Ovary (tissue), 9 donors: ENCODE results near the gene FAM50A. TPM values are rescaled to one million over a fixed set of nuclear protein-coding genes. Genes with fewer than 3 reads are reported as not detected.

Experiments
- DNase-seq, 5 donors: peaks; one replicate each; pipeline ENCODE4 v3.0.0-alpha.2; 2019 to 2020
- H3K27ac ChIP-seq, 2 donors: fragments of 200-600 bp; one replicate each; pipeline versions ENCODE4 v1.5.1 to v1.8.0; 2019 to 2022
- H3K27me3 ChIP-seq: fragments of 200-600 bp; one replicate; pipeline ENCODE4 v1.8.0; 2022
- H3K36me3 ChIP-seq: fragments of 200-600 bp; sonication (generic); one replicate; pipeline ENCODE4 v1.5.1; 2019
- H3K4me1 ChIP-seq: one replicate; pipeline ENCODE4 v1.8.1; 2013; ENCODE audit warnings: mild to moderate bottlenecking, moderate library complexity; ENCODE audit not compliant: insufficient read depth
- H3K4me3 ChIP-seq: fragments of 200-600 bp; sonication (generic); one replicate; pipeline ENCODE4 v1.5.1; 2017
- H3K9me3 ChIP-seq, 2 donors: fragments of 200-600 bp in 1 of 2; sonication (generic) in 1 of 2; one replicate each; pipeline versions ENCODE4 v1.5.1 to v1.8.1; 2013 to 2019; ENCODE audit warnings: mild to moderate bottlenecking in 1 of 2, moderate library complexity in 1 of 2
- CTCF ChIP-seq, 3 donors: fragments of 450-650 bp in 2 of 3; fragments of 200-600 bp in 1 of 3; IDR thresholded peaks; one replicate each; pipeline versions ENCODE4 v1.5.1 to v1.8.0; 2016 to 2022; ENCODE audit warnings: antibody characterized with exemption in 3 of 3, mild to moderate bottlenecking in 1 of 3
- EP300 ChIP-seq: sonication (generic); formaldehyde crosslinking; IDR thresholded peaks from one replicate; pipeline ENCODE4 v1.6.1; 2017; ENCODE audit warnings: antibody characterized with exemption
- POLR2A ChIP-seq: fragments of 450-650 bp; IDR thresholded peaks from one replicate; pipeline ENCODE4 v1.6.1; 2017; ENCODE audit warnings: antibody characterized with exemption, mild to moderate bottlenecking, moderate library complexity
- WGBS, 3 donors: extraction: QIAGEN DNeasy Blood & Tissue Kit in 1 of 3; methylation state at CpG; one replicate each; pipeline versions ENCODE4 v1.1.5 to v1.1.7; 2013 to 2017; 5-methylcytosine and 5-hydroxymethylcytosine counted together
- intact Hi-C, 4 donors: fragments of 100-400 bp; cut with DNase I; formaldehyde crosslinking; loops; one replicate each; pipeline versions ENCODE4 v1.11.0 to v1.15.1; 2022 to 2023
- polyA plus RNA-seq, 2 donors: library from polyadenylated mRNA; stranded (reverse); fragments of 200-250 nt in 1 of 2; fragments of 350-450 nt in 1 of 2; fragmentation: Illumina TruSeq in 1 of 2; extraction: RNeasy Lipid Tissue Mini Kit (QIAGEN cat#74804) in 1 of 2; gene quantifications; one replicate each; pipeline ENCODE4 v1.2.3, GENCODE V29; 2013 to 2014
- total RNA-seq, 7 donors: library from RNA; depleted of rRNA in 2 of 7; stranded (reverse); fragments of >200 nt in 2 of 7; fragmentation: NEBNext Ultra II Directional in 3 of 7; extraction: Animal tissue kit (Norgen Biotek cat#: 25700) in 3 of 7; gene quantifications; one replicate each; pipeline versions ENCODE4 v1.1.0 to v1.2.4, GENCODE V29; 2016 to 2023
- donor health status: DM: no; HTN: no; CAD: no; lungs with moderate emphysema.
- donor health status: DM: no; HTN: no; CAD: no.
- donor health status: Bipolar disorder and iron deficiency.
- donor health status: DM: yes; HTN: yes; CAD: no.
- donor health status: DM: no; HTN: no; CAD: no.
- donor health status: DM: yes; HTN: yes; CAD: no.

The FAM50A gene
- total and polyA plus RNA-seq, 9 donors = 21.3 to 48.9 (median 37.6) TPM

- Histone ChIP-seq H3K27me3 (no peaks in the 10 kb centered on the region), H3K4me3 (no peak overlapping the region), H3K9me3 (no peaks in the 10 kb centered on the region), H3K27ac (no peak overlapping the region), H3K36me3 (no peaks in the 10 kb centered on the region), H3K4me1 (no peaks in the 10 kb centered on the region)
- intact Hi-C loops = no loop called here
- TF ChIP-seq EP300 = no peak
- no peak for TF ChIP-seq CTCF (IDR thresholded peaks at IDR 0.05)
- TF ChIP-seq POLR2A = no peak
- 84 to 88% (median 88%) methylated on average over 18 to 20 of the region's 20 CpGs for WGBS, 3 donors
- DNase-seq = peak in 2 of 5 donors; percentile 36 to 47
Measured at GRCh38 chrX:154488336-154489075, 44.6 kb downstream of the FAM50A start.

GRCh38 chrX:154489182-154489581 lies 45.2 kb downstream of the FAM50A start:
- Histone ChIP-seq H3K4me1 (no peaks in the 10 kb centered on the region), H3K27ac (peak overlapping the region in 1 of 2 donors; percentile 89), H3K9me3 (no peaks in the 10 kb centered on the region), H3K27me3 (no peaks in the 10 kb centered on the region), H3K4me3 (peak overlapping the region; percentile 56), H3K36me3 (no peaks in the 10 kb centered on the region)
- 81 to 84% (median 83%) methylated on average over 4 of the region's 4 CpGs for WGBS, 3 donors
- TF ChIP-seq EP300 = no peak
- no peak for TF ChIP-seq POLR2A
- DNase-seq = peak in 2 of 5 donors; percentile 18 to 37
- intact Hi-C loops = no loop called here

GRCh38 chrX:154490021-154490413 lies 46.1 kb downstream of the FAM50A start:
- Histone ChIP-seq H3K4me3 (peak overlapping the region; percentile 56), H3K36me3 (no peaks in the 10 kb centered on the region), H3K9me3 (no peaks in the 10 kb centered on the region), H3K4me1 (no peaks in the 10 kb centered on the region), H3K27me3 (no peaks in the 10 kb centered on the region), H3K27ac (peak overlapping the region; percentile 85 to 89)
- intact Hi-C loops = no loop called here
- 28 to 59% (median 41%) methylated on average over 17 to 19 of the region's 19 CpGs for WGBS, 3 donors
- TF ChIP-seq POLR2A (no peak), EP300 (no peak), CTCF (IDR thresholded peaks at IDR 0.05) (no peak)
- DNase-seq = peak; percentile 64 to 74 (median 66)

GRCh38 chrX:154490414-154491083 lies 46.6 kb downstream of the FAM50A start, which contains the start of gene SLC10A3:
Gene SLC10A3, minus strand, starts transcription at chrX:154490629. Its CDS starts 1,689 bp downstream, at chrX:154488940.
- Histone ChIP-seq H3K27me3 (no peaks in the 10 kb centered on the region), H3K9me3 (no peaks in the 10 kb centered on the region), H3K4me1 (no peaks in the 10 kb centered on the region), H3K4me3 (peak within 1 kb of the TSS; percentile 56), H3K27ac (peak within 1 kb of the TSS; percentile 85 to 93), H3K36me3 (no peaks in the 10 kb centered on the region)
- TF ChIP-seq POLR2A = peak; percentile 78
- TF ChIP-seq EP300 = no peak
- DNase-seq = peak; percentile 90 to 94 (median 93)
- 28 to 37% (median 29%) methylated on average over 47 to 71 of the region's 71 CpGs for WGBS, 3 donors
- intact Hi-C loops = no loop called here

GRCh38 chrX:154494715-154495114 lies 50.8 kb downstream of the FAM50A start:
- TF ChIP-seq CTCF (IDR thresholded peaks at IDR 0.05) (no peak), POLR2A (no peak), EP300 (no peak)
- Histone ChIP-seq H3K4me3 (no peak overlapping the region), H3K9me3 (no peaks in the 10 kb centered on the region), H3K27ac (no peak overlapping the region), H3K36me3 (no peaks in the 10 kb centered on the region), H3K4me1 (no peaks in the 10 kb centered on the region), H3K27me3 (no peaks in the 10 kb centered on the region)
- 63 to 70% (median 66%) methylated on average over 3 of the region's 3 CpGs for WGBS, 3 donors
- DNase-seq = no peak
- intact Hi-C loops = no loop called here
